PFSK-1 (cell line): Measurements from ENCODE around the gene SGK1.

ENCODE experiments used
- FOXP2 ChIP-seq: optimal IDR thresholded peaks from 2 replicates; pipeline ENCODE3; 2011; ENCODE audit warnings: borderline replicate concordance, control low read depth, inconsistent platforms; ENCODE audit not compliant: insufficient read depth; ENCODE audit errors: extremely low read length, extremely low read depth
- POLR2AphosphoS5 ChIP-seq: IDR thresholded peaks from 2 replicates; pipeline ENCODE4 v1.6.1; 2012; ENCODE audit warnings: low read depth, mild to moderate bottlenecking, control low read depth, low read length, moderate library complexity
- SIN3A ChIP-seq: IDR thresholded peaks from 2 replicates; pipeline ENCODE4 v1.6.1; 2012; ENCODE audit warnings: mild to moderate bottlenecking, low read length, moderate library complexity, borderline replicate concordance; ENCODE audit not compliant: insufficient read depth
- TAF1 ChIP-seq: IDR thresholded peaks from 2 replicates; pipeline ENCODE4 v1.6.1; 2012; ENCODE audit warnings: low read length, control low read depth, borderline replicate concordance; ENCODE audit not compliant: insufficient read depth
- TF ChIP-seq, protein P1 (sequence below), 2 experiments: IDR thresholded peaks; 2 replicates each; pipeline versions ENCODE4 v1.6.1 to v1.8.0; 2011 to 2012; ENCODE audit warnings: low read depth in 2 of 2, low read length in 2 of 2, control low read depth in 1 of 2, inconsistent platforms in 1 of 2, mild to moderate bottlenecking in 1 of 2, moderate library complexity in 1 of 2; ENCODE audit not compliant: insufficient read depth in 1 of 2

DNA sequence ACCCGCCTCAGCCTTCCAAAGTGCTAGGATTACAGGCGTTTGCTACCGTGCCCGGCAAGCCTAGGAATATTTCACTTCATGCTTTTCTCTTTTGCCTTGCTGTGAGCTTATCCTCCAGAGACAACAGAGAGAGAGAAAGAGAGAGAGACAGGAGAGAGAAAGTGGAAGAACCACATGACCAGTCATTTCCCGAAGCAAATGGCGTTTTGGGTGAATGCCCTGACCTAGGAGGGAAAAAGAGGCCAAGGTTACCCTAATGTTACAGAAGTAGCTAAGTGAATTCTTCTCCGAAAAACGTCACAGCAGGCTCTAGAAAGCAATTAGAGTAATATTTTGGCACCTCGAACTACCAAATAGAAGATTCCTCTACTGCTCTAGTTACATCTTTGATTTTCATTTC, 9.1 kb downstream of the SGK1 start:
- TF ChIP-seq SIN3A (no peak), POLR2AphosphoS5 (no peak), FOXP2 (no peak), TAF1 (no peak)
- TF ChIP-seq, protein P1, sequence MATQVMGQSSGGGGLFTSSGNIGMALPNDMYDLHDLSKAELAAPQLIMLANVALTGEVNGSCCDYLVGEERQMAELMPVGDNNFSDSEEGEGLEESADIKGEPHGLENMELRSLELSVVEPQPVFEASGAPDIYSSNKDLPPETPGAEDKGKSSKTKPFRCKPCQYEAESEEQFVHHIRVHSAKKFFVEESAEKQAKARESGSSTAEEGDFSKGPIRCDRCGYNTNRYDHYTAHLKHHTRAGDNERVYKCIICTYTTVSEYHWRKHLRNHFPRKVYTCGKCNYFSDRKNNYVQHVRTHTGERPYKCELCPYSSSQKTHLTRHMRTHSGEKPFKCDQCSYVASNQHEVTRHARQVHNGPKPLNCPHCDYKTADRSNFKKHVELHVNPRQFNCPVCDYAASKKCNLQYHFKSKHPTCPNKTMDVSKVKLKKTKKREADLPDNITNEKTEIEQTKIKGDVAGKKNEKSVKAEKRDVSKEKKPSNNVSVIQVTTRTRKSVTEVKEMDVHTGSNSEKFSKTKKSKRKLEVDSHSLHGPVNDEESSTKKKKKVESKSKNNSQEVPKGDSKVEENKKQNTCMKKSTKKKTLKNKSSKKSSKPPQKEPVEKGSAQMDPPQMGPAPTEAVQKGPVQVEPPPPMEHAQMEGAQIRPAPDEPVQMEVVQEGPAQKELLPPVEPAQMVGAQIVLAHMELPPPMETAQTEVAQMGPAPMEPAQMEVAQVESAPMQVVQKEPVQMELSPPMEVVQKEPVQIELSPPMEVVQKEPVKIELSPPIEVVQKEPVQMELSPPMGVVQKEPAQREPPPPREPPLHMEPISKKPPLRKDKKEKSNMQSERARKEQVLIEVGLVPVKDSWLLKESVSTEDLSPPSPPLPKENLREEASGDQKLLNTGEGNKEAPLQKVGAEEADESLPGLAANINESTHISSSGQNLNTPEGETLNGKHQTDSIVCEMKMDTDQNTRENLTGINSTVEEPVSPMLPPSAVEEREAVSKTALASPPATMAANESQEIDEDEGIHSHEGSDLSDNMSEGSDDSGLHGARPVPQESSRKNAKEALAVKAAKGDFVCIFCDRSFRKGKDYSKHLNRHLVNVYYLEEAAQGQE (IDR thresholded peaks at IDR 0.05; ENCODE audit: insufficient read depth in 1 of 2, low read depth in 2 of 2, low read length in 2 of 2) = no peak
